HEK293 (cell line): ENCODE data around the gene NAV2.

Experiments
- CTCF ChIA-PET: fragments of 350-600 bp; formaldehyde crosslinking; extraction: SDS; loops from one replicate; lab custom pipeline; 2021; ENCODE audit warnings: antibody characterized with exemption; lab: Yijun Ruan, JAX
- POLR2A ChIA-PET: fragments of 300-600 bp; formaldehyde crosslinking; extraction: SDS; loops from one replicate; lab custom pipeline; 2020; ENCODE audit warnings: antibody characterized with exemption, inconsistent platforms; lab: Yijun Ruan, JAX
- H3K27ac ChIP-seq: fragments of 200-500 bp; sonication (Bioruptor generic); 2 replicates; pipeline ENCODE4 v1.5.1; 2014; ENCODE audit warnings: low read depth, low read length, control low read depth, inconsistent platforms; ENCODE audit errors: extremely low read depth
- H3K36me3 ChIP-seq, 2 experiments: fragments of 200-500 bp in 1 of 2; sonication (Bioruptor generic) in 1 of 2; 1 replicate in 1 of 2; 2 replicates in 1 of 2; pipeline ENCODE4 v1.5.1; 2014 to 2017; ENCODE audit warnings: inconsistent platforms in 2 of 2, low read length in 2 of 2; ENCODE audit not compliant: control insufficient read depth in 2 of 2, insufficient read depth in 1 of 2
- H3K4me1 ChIP-seq: fragments of 200-500 bp; sonication (Bioruptor generic); 2 replicates; pipeline ENCODE4 v1.5.1; 2014; ENCODE audit warnings: mild to moderate bottlenecking, low read length, inconsistent platforms; ENCODE audit not compliant: control insufficient read depth, insufficient read depth
- H3K4me3 ChIP-seq: 2 replicates; pipeline ENCODE4 v1.5.1; 2011; ENCODE audit warnings: low read depth, mild to moderate bottlenecking, control low read depth, low read length, moderate library complexity
- H3K9me3 ChIP-seq: fragments of 200-500 bp; sonication (Bioruptor generic); 2 replicates; pipeline ENCODE4 v1.5.1; 2014; ENCODE audit warnings: low read depth, low read length, inconsistent platforms; ENCODE audit not compliant: control insufficient read depth, insufficient read depth
- GFI1B ChIP-seq: fragments of 450-650 bp; formaldehyde crosslinking; IDR thresholded peaks from 2 replicates; pipeline ENCODE4 v1.5.1; 2016; ENCODE audit warnings: missing biosample characterization, missing genetic modification characterization
- GLIS2 ChIP-seq: fragments of 450-650 bp; formaldehyde crosslinking; IDR thresholded peaks from 2 replicates; pipeline ENCODE4 v1.5.1; 2016; ENCODE audit warnings: missing biosample characterization, missing genetic modification characterization
- YY2 ChIP-seq: fragments of 450-650 bp; formaldehyde crosslinking; IDR thresholded peaks from 2 replicates; pipeline ENCODE4 v1.5.1; 2016; ENCODE audit warnings: missing biosample characterization, missing genetic modification characterization
- ZBTB11 ChIP-seq: fragments of 450-650 bp; formaldehyde crosslinking; conservative IDR thresholded peaks from 2 replicates; pipeline ENCODE4 v1.5.1; 2016; ENCODE audit warnings: low read depth, missing biosample characterization, missing genetic modification characterization
- ZBTB48 ChIP-seq: fragments of 450-650 bp; formaldehyde crosslinking; IDR thresholded peaks from 2 replicates; pipeline ENCODE4 v1.5.1; 2016; ENCODE audit warnings: missing biosample characterization, missing genetic modification characterization
- ZEB2 ChIP-seq: fragments of 450-650 bp; formaldehyde crosslinking; IDR thresholded peaks from 2 replicates; pipeline ENCODE4 v1.5.1; 2016; ENCODE audit warnings: missing biosample characterization, missing genetic modification characterization
- ZFP37 ChIP-seq: fragments of 450-650 bp; formaldehyde crosslinking; IDR thresholded peaks from 2 replicates; pipeline ENCODE4 v1.5.1; 2016; ENCODE audit warnings: missing biosample characterization, missing genetic modification characterization
- ZNF10 ChIP-seq: fragments of 450-650 bp; formaldehyde crosslinking; IDR thresholded peaks from 2 replicates; pipeline ENCODE4 v1.5.1; 2017; ENCODE audit warnings: missing biosample characterization, missing genetic modification characterization
- ZNF112 ChIP-seq: fragments of 450-650 bp; formaldehyde crosslinking; IDR thresholded peaks from 2 replicates; pipeline ENCODE4 v1.5.0; 2017; ENCODE audit warnings: missing biosample characterization, missing genetic modification characterization
- ZNF114 ChIP-seq: fragments of 450-650 bp; formaldehyde crosslinking; IDR thresholded peaks from 2 replicates; pipeline ENCODE4 v1.5.0; 2017; ENCODE audit warnings: missing biosample characterization, missing genetic modification characterization
- ZNF155 ChIP-seq: fragments of 450-650 bp; formaldehyde crosslinking; IDR thresholded peaks from 2 replicates; pipeline ENCODE4 v1.5.1; 2016; ENCODE audit warnings: missing biosample characterization, missing genetic modification characterization
- ZNF175 ChIP-seq: fragments of 450-650 bp; formaldehyde crosslinking; IDR thresholded peaks from 2 replicates; pipeline ENCODE4 v1.5.1; 2016; ENCODE audit warnings: missing biosample characterization, missing genetic modification characterization
- ZNF26 ChIP-seq: fragments of 450-650 bp; formaldehyde crosslinking; IDR thresholded peaks from 2 replicates; pipeline ENCODE4 v1.5.1; 2016; ENCODE audit warnings: missing biosample characterization, missing genetic modification characterization
- ZNF48 ChIP-seq: fragments of 450-650 bp; formaldehyde crosslinking; IDR thresholded peaks from 2 replicates; pipeline ENCODE4 v1.5.1; 2016; ENCODE audit warnings: missing biosample characterization, missing genetic modification characterization
- ZNF501 ChIP-seq: fragments of 450-650 bp; formaldehyde crosslinking; IDR thresholded peaks from 2 replicates; pipeline ENCODE4 v1.5.1; 2016; ENCODE audit warnings: missing biosample characterization, missing genetic modification characterization
- ZNF555 ChIP-seq: fragments of 450-650 bp; formaldehyde crosslinking; conservative IDR thresholded peaks from 2 replicates; pipeline ENCODE4 v1.5.1; 2017; ENCODE audit warnings: missing biosample characterization, mild to moderate bottlenecking, missing genetic modification characterization, inconsistent platforms
- ZNF830 ChIP-seq: fragments of 450-650 bp; IDR thresholded peaks from 2 replicates; pipeline ENCODE4 v1.5.0; 2018; ENCODE audit warnings: missing biosample characterization, missing genetic modification characterization, low read depth, mild to moderate bottlenecking, moderate library complexity
- TF ChIP-seq, protein P1 (sequence below): fragments of 450-650 bp; formaldehyde crosslinking; IDR thresholded peaks from 2 replicates; pipeline ENCODE4 v1.5.1; 2017; ENCODE audit warnings: missing biosample characterization, missing genetic modification characterization
- TF ChIP-seq, protein P2 (sequence below): fragments of 450-650 bp; formaldehyde crosslinking; IDR thresholded peaks from 2 replicates; pipeline ENCODE4 v1.5.1; 2016; ENCODE audit warnings: missing biosample characterization, missing genetic modification characterization, borderline replicate concordance

The NAV2 gene

DNA sequence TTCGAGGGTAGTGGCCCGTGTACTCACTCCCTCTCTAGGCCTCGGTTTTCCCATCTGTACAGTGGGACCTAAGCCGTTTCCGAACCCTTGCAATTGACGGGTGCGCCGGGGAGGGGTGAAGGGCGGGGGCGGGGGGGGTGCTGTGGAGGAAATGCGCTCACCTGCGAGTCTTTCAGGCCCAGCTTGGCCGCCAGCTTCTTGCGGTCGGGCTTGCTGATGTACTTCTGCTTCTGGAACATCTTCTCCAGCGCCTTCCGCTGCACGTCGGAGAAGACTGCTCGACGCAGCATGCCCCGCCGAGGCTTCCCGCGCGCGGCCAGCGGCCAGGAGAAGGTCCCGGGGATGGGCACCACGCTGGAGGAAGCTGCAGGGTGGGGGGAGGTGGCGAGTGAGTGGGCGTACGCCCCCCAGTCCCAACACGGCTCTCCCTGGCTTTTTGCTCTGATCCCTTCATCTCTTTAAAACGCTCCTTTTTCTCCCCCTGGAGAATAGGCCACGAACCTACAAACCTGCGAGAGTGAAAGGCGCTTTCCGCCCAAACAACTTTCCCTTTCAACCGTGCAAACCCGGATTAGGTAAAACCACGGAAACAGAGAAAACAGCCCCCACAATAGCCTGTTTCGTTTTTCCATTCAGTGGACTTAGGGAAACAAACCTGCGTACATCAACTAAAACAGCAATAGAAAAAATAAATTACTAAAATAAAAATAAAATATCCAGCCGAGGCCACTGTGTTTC is 444.4 kb downstream of the NAV2 start:
- ChIA-PET POLR2A (no interaction called here), CTCF (no interaction called here)

More for the DNA sequence above, 444.4 kb downstream of the NAV2 start:
- Histone ChIP-seq H3K4me1 (no peaks in the 10 kb centered on the region; the same call in 1 of the 2 replicates), H3K36me3 (no peaks in the 10 kb centered on the region), H3K9me3 (no peaks in the 10 kb centered on the region), H3K4me3 (no peak overlapping the region), H3K27ac (no peak overlapping the region)
- TF ChIP-seq ZFP37 (tag by site-specific recombination), result no peak
- TF ChIP-seq GFI1B (tag by site-specific recombination), result no peak
- no peak for TF ChIP-seq ZNF48 (tag by site-specific recombination)
- TF ChIP-seq, protein P1, sequence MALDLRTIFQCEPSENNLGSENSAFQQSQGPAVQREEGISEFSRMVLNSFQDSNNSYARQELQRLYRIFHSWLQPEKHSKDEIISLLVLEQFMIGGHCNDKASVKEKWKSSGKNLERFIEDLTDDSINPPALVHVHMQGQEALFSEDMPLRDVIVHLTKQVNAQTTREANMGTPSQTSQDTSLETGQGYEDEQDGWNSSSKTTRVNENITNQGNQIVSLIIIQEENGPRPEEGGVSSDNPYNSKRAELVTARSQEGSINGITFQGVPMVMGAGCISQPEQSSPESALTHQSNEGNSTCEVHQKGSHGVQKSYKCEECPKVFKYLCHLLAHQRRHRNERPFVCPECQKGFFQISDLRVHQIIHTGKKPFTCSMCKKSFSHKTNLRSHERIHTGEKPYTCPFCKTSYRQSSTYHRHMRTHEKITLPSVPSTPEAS (tag by site-specific recombination), result no peak
- TF ChIP-seq ZNF830, result no peak
- TF ChIP-seq ZNF175 (tag by site-specific recombination), result no peak
- TF ChIP-seq ZNF155, result no peak
- TF ChIP-seq ZEB2 (tag by site-specific recombination), result no peak
- TF ChIP-seq ZNF26 (tag by site-specific recombination), result no peak
- TF ChIP-seq ZNF501 (tag by site-specific recombination), result no peak
- no peak for TF ChIP-seq ZNF114 (tag by site-specific recombination)
- TF ChIP-seq GLIS2 (tag by site-specific recombination), result no peak
- no peak for TF ChIP-seq ZNF112 (tag by site-specific recombination)
- TF ChIP-seq ZNF10, result no peak
- TF ChIP-seq, protein P2, sequence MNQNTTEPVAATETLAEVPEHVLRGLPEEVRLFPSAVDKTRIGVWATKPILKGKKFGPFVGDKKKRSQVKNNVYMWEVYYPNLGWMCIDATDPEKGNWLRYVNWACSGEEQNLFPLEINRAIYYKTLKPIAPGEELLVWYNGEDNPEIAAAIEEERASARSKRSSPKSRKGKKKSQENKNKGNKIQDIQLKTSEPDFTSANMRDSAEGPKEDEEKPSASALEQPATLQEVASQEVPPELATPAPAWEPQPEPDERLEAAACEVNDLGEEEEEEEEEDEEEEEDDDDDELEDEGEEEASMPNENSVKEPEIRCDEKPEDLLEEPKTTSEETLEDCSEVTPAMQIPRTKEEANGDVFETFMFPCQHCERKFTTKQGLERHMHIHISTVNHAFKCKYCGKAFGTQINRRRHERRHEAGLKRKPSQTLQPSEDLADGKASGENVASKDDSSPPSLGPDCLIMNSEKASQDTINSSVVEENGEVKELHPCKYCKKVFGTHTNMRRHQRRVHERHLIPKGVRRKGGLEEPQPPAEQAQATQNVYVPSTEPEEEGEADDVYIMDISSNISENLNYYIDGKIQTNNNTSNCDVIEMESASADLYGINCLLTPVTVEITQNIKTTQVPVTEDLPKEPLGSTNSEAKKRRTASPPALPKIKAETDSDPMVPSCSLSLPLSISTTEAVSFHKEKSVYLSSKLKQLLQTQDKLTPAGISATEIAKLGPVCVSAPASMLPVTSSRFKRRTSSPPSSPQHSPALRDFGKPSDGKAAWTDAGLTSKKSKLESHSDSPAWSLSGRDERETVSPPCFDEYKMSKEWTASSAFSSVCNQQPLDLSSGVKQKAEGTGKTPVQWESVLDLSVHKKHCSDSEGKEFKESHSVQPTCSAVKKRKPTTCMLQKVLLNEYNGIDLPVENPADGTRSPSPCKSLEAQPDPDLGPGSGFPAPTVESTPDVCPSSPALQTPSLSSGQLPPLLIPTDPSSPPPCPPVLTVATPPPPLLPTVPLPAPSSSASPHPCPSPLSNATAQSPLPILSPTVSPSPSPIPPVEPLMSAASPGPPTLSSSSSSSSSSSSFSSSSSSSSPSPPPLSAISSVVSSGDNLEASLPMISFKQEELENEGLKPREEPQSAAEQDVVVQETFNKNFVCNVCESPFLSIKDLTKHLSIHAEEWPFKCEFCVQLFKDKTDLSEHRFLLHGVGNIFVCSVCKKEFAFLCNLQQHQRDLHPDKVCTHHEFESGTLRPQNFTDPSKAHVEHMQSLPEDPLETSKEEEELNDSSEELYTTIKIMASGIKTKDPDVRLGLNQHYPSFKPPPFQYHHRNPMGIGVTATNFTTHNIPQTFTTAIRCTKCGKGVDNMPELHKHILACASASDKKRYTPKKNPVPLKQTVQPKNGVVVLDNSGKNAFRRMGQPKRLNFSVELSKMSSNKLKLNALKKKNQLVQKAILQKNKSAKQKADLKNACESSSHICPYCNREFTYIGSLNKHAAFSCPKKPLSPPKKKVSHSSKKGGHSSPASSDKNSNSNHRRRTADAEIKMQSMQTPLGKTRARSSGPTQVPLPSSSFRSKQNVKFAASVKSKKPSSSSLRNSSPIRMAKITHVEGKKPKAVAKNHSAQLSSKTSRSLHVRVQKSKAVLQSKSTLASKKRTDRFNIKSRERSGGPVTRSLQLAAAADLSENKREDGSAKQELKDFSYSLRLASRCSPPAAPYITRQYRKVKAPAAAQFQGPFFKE, result no peak
- no peak for TF ChIP-seq ZNF555 (tag by site-specific recombination)
- TF ChIP-seq YY2, result no peak
- TF ChIP-seq ZBTB11, result no peak
- no peak for TF ChIP-seq ZBTB48 (tag by site-specific recombination)
